ENCODE measurements around the gene CCSER2.
"Not testable (repeated sequence)": the region's sequence is repeated elsewhere in the genome, so short reads cannot be mapped to it uniquely, and the experiment has no call there.

CCSER2 gene

DNA sequence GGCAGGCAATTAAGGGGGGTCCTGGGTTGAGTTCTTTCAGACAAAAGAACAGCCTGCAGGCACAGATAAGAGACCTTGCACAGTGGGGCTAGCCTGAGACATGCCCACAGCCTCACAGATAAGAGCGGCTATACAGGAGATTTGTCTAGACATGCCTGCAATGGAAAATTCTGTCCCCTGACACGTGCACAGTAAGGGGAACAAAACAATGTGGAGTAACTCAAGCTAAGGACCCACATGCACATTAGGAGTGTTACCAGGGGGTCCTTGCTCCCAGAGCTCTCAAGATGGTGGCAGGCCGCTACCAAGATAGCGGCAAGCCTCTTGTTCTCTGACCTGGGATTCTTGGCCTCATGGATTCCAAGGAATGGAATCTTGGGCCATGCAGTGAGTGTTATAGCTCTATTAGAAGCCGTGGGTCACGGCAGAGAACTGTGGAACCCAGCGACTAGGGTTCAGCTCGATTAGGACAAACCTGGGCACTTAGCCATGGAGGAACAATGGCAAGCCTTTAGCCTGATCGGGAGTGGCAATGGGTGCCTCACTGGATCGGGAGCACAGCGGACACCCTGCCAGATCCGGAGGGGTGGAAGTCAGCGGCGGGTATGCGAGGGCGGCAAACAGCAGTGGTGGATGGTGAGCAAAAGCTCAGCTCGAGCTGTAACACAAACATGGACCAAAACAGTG is 196.9 kb downstream of the CCSER2 start:
- ATAC-seq, result no peak

DNA sequence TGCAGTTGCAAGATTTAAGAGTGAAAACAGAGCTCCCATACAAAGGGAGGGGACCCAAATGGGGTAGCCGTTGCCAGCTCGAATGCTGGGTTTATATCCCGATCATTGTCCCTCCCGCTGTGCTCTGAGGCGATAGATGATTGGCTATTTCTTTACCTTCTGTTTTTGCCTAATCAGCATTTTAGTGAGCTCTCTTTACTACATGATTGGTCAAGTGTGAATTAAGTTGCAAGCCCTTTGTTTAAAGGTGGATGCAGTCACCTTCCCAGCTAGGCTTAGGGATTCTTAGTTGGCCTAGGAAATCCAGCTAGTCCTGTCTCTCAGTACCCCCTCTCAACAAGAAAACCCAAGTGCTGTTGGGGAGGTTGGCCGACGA is 197.4 kb downstream of the CCSER2 start:
- ATAC-seq, result not testable (repeated sequence)

DNA sequence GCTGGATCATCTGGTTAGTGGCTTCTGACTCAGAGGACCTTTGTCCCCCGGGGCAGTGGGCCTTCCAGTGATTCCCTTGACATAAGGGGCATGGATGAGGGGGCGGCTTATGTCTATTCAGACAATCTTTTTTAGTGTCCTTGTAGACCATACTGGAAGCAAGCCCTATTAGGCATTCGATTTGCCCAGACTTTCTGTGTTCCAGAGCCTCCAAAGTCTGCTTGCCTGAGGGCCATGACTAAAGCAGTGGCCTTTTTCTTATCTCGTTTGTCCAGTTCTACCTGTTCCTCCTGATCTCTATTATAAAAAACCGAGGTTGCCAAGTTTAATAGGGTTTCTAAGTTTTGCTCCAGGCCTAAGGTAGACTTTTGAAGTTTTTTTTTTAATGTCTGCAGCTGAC is 199.0 kb downstream of the CCSER2 start:
- not testable (repeated sequence) for ATAC-seq

GRCh38 chr10:84528526-84528925 is 200.1 kb downstream of the CCSER2 start:
- ATAC-seq, result not testable (repeated sequence)

GRCh38 chr10:84530724-84531325 is 202.4 kb downstream of the CCSER2 start:
- ATAC-seq, result no peak

GRCh38 chr10:84531396-84531795 is 203.0 kb downstream of the CCSER2 start:
- no peak for ATAC-seq

GRCh38 chr10:84534168-84534567 is 205.8 kb downstream of the CCSER2 start:
- ATAC-seq, result no peak

- peak; percentile 69 to 75 for ATAC-seq
These were observed 209.1 kb downstream of the CCSER2 start for GRCh38 chr10:84537447-84537931.

GRCh38 chr10:84538036-84538435 is 209.6 kb downstream of the CCSER2 start:
- no peak for ATAC-seq

DNA sequence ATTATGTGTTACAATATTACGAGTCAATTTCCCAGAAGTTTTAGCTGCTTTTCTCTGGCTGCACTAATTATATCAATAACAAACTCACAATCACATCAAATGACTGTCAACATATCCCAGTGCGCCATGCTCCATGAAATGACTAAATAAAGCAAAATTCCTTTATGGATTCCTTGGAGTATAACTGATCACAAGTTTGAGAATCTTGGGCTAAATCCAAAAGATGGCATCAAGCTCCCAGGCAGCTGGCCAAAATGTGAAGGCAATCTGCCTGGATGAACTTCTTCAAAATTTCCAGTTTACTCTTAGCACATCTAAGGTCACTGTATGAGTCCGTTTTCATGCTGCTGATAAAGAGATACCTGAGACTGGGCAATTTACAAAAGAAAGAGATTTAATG is 210.8 kb downstream of the CCSER2 start:
- ATAC-seq, result no peak

- no peak for ATAC-seq
These were observed 211.7 kb downstream of the CCSER2 start for GRCh38 chr10:84540022-84540616.

DNA sequence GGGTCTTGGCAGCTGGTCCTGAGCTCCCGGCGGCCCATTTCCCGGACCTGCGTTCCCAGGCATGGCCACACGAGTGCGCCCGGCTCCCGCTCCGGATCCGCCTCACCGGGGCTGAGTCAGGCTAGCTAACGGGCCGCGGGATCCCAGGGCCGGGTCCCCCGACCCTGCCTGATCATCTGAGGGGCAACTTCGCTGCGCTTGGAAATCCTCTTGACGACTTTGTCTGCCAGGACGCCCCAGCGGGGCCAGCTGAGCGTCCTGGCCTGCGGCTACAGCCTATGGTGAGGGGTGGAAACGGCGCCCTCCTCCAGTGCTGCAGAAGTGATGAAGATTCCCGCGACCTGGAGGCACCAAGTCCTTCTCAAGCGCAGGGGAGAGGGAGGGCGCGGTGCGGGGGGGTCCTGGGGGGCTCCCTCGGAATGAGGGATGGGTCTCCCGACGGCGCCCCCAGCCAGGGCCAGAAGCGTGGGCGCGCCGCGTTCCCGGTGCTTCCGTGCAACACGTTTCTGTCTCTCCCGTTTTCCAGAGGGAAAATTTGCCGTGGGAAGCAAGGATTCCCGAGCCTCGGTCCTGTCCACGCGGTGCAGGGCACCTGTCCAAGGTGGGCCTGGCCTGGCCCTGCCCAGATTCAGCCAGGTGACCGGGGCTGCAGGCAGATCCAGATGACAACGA is 212.4 kb downstream of the CCSER2 start:
- peak; percentile 71 to 74 for ATAC-seq

DNA sequence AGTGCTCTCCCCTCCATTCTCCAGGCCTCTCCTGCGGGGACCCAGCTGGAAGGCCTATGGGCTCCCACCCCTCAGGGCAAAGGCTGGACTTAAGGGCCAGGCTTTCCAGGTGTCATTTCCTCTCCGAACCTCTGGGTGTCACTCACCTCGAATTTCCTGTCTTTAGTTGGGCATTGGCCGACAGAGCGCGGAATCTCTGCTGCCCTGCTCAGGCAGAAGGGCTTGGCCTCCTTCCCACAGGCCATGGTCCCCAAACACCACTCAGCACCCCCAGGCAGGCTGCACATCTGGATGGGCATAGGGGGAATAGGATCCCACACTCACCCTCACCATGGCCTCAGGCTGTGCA is 212.9 kb downstream of the CCSER2 start:
- ATAC-seq, result no peak

GRCh38 chr10:84542522-84543490 is 214.4 kb downstream of the CCSER2 start:
- ATAC-seq, result no peak

- no peak for ATAC-seq
These were observed 215.6 kb downstream of the CCSER2 start for GRCh38 chr10:84543948-84544347.

- ATAC-seq, result no peak
These were observed 217.3 kb downstream of the CCSER2 start for GRCh38 chr10:84545651-84546050.

DNA sequence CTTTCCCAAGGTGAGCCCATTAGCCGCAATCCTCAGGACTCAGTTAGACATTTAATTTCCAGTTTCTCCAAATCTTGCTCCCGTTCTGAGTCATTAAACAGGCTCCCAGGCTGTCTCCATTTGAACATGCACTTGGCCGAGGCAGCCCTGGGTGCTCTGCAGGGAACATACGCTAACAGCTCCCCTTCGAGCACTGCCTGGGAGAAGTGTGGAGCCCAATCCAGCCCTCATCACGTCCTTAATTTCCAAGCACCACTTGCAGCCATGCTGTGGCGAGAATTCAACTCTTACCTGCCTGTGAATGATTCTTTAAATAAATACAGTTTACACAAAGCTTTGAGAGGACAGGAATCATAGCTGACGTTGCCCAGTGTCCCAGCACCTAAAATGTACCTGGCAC is 218.2 kb downstream of the CCSER2 start:
- ATAC-seq, result no peak

- no peak for ATAC-seq
These were observed 219.2 kb downstream of the CCSER2 start for GRCh38 chr10:84547616-84548015.

- no peak for ATAC-seq
These were observed 220.5 kb downstream of the CCSER2 start for GRCh38 chr10:84548869-84549268.

GRCh38 chr10:84549368-84550165 is 221.2 kb downstream of the CCSER2 start:
- ATAC-seq, result peak in 1 of 2 donors; percentile 17

GRCh38 chr10:84550756-84551436 is 222.5 kb downstream of the CCSER2 start:
- no peak for ATAC-seq
